ENCODE measurements around the gene STK4. TPM values are rescaled to one million over a fixed set of nuclear protein-coding genes. Genes with fewer than 3 reads are reported as not detected.

STK4 gene
- total and polyA plus RNA-seq, 2 of the 8 experiments (the other 6 are each of a cell fraction or from before 2014, with no cell fraction given) = 12.0 to 34.3 TPM

DNA sequence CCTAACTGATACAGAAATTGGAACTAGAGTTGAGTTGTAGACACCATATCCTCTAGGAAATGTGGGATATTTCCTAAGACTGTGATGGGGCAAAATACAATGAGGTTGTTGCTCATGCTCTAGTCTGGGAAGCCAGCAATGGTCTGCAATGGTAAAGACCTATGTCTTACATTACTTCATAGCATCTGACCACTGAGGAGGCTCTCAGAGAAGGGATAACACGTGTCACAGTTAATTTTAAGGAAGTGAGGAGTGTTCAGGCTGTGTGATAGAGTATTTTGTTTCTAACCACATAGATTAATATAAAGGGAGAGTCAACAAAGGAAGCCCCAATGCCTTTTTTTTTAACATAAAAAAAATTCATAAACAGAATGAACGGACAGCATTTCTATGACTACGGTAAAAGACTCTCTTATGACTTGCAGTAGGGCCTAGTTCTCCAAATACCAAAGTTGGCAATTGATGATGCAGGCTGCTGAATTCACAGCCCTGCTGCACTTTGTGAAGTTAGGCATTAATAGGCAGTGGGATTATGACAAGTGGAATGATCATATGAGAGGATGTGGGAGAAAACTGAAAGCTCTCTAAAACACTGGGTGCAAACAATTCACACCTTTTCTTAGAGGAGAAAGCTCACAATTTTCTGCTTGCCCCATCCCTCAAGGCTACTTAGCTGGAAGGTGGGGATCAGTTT is 120.9 kb downstream of the STK4 start:
- Histone ChIP-seq H4K20me1 (replicated peaks in 1 of 2; ENCODE audit: control insufficient read depth in 1 of 2, insufficient read depth in 2 of 2, low read length in 2 of 2) (no peaks in the 10 kb centered on the region), H3K36me3 (ENCODE audit: control insufficient read depth in 2 of 4, insufficient read depth in 4 of 4, low read length in 3 of 4) (peaks cover 0 to 10% (median 0%) of the 10 kb centered on the region in 4 experiments; a peak in 3 of 8 replicates), H3K23me2 (ENCODE audit: low read depth, low read length) (no peaks in the 10 kb centered on the region), H2BK20ac (ENCODE audit: low read length) (no peak overlapping the region), H3K4ac (replicated peaks; ENCODE audit: insufficient read length, low read depth, low read length) (no peak overlapping the region), H3K4me1 (replicated peaks in 1 of 4; ENCODE audit: control insufficient read depth in 3 of 4, insufficient read depth in 4 of 4, low read length in 3 of 4) (no peaks in the 10 kb centered on the region; a peak in 1 of 7 replicates), H4K8ac (ENCODE audit: extremely low read depth, insufficient read depth, low read length) (no peak overlapping the region), H2AFZ (ENCODE audit: low read length) (no peak overlapping the region), H3K4me3 (ENCODE audit: extremely low read depth in 1 of 4, insufficient read depth in 2 of 4, low read depth in 3 of 4, low read length in 4 of 4) (no peak overlapping the region), H3K14ac (ENCODE audit: insufficient read length) (no peak overlapping the region), H4K91ac (replicated peaks; ENCODE audit: insufficient read length, low read length) (no peak overlapping the region), H4K5ac (ENCODE audit: insufficient read length, low read depth, low read length) (no peak overlapping the region), H3K27ac (ENCODE audit: low read depth, low read length) (no peak overlapping the region), H3K4me2 (ENCODE audit: insufficient read depth in 1 of 2, low read depth in 2 of 2, low read length in 2 of 2) (no peak overlapping the region), H2BK15ac (ENCODE audit: low read length) (no peak overlapping the region), H3K79me2 (ENCODE audit: control insufficient read depth in 1 of 2, insufficient read depth in 2 of 2, low read length in 2 of 2) (no peaks in the 10 kb centered on the region), H2BK120ac (replicated peaks; ENCODE audit: low read depth, low read length) (no peak overlapping the region), H3K9me3 (ENCODE audit: insufficient read depth in 2 of 2, low read depth in 1 of 2, low read length in 1 of 2) (peaks cover 3 to 8% of the 10 kb centered on the region in 2 experiments; a peak in 2 of 4 replicates), H3K56ac (replicated peaks; ENCODE audit: insufficient read length, low read depth, low read length) (no peak overlapping the region), H3K27me3 (replicated peaks in 1 of 4; ENCODE audit: control insufficient read depth in 3 of 4, extremely low read depth in 1 of 4, insufficient read depth in 3 of 4, low read length in 3 of 4) (no peaks in the 10 kb centered on the region), H3K23ac (ENCODE audit: insufficient read length) (no peak overlapping the region), H2BK12ac (ENCODE audit: low read depth, low read length) (no peak overlapping the region), H2AK5ac (ENCODE audit: low read depth, low read length) (no peak overlapping the region), H2BK5ac (ENCODE audit: low read depth, low read length) (no peak overlapping the region), H3K18ac (ENCODE audit: extremely low read depth, low read length) (no peak overlapping the region), H3K9ac (replicated peaks in 1 of 4; ENCODE audit: extremely low read depth in 1 of 4, low read depth in 3 of 4, low read length in 3 of 4) (no peak overlapping the region), H3K79me1 (ENCODE audit: low read depth, low read length) (no peaks in the 10 kb centered on the region)
- WGBS, 2 experiments (ENCODE audit: extremely low coverage in 1 of 2, insufficient coverage in 1 of 2, insufficient read length in 1 of 2, insufficient replicate concordance in 2 of 2, low coverage in 1 of 2, low lambda C conversion rate in 2 of 2, missing lambda C conversion rate in 1 of 2) = 97% methylated on average over 3 of the region's 3 CpGs; no CpG with 5 or more reads in 1 of the 2 experiments
- DNase-seq (ENCODE audit: low read depth in 1 of 2, low spot score in 2 of 2) (no peak), FAIRE-seq (no peak)
- ChIA-PET POLR2A (ENCODE audit: partially characterized antibody) (interaction anchor here (1.3 kb wide), 1 partner anchor 11 kb away, joined by 3 read pairs; no protein-coding TSS in a partner anchor), CTCF (ENCODE audit: partially characterized antibody) (interaction anchor here (0.6 to 4.7 kb wide), 6 partner anchors 9 to 76 kb away, joined by 3 to 22 read pairs (median 6); no protein-coding TSS in a partner anchor)
- TF ChIP-seq EP300 (IDR thresholded peaks at IDR 0.05; ENCODE audit: borderline replicate concordance in 1 of 2, low read depth in 2 of 2, low read length in 2 of 2) = no peak
- TF ChIP-seq SIRT6 (IDR thresholded peaks at IDR 0.05; ENCODE audit: low read length) = no peak
- no peak for TF ChIP-seq SP4 (IDR thresholded peaks at IDR 0.05; ENCODE audit: low read length)
- no peak for TF ChIP-seq BRCA1 (IDR thresholded peaks at IDR 0.05; ENCODE audit: low read depth, low read length)
- no peak for TF ChIP-seq SP1 (IDR thresholded peaks at IDR 0.05; ENCODE audit: low read depth, low read length)
- no peak for TF ChIP-seq EZH2 (IDR thresholded peaks at IDR 0.05; ENCODE audit: low read depth, low read length, severe bottlenecking)
- TF ChIP-seq RNF2 (IDR thresholded peaks at IDR 0.05; ENCODE audit: borderline replicate concordance, low read depth, low read length, missing control alignments, poor library complexity, severe bottlenecking) = no peak
- no peak for TF ChIP-seq KDM1A (IDR thresholded peaks at IDR 0.05; ENCODE audit: borderline replicate concordance, low read length)
- no peak for TF ChIP-seq BCL11A (IDR thresholded peaks at IDR 0.05; ENCODE audit: low read depth in 2 of 2, low read length in 2 of 2)

All from H1 (cell line).